Keratinocyte (primary cell): ENCODE measurements around the gene TMCO4.
"Not testable (repeated sequence)": the region's sequence is repeated elsewhere in the genome, so short reads cannot be mapped to it uniquely, and the experiment has no call there.

Experiments
- EZH2 ChIP-seq: IDR thresholded peaks from one replicate; pipeline ENCODE4 v1.6.1; 2012; ENCODE audit warnings: inconsistent platforms, mild to moderate bottlenecking, low read length, moderate library complexity
- TF ChIP-seq, protein P1 (sequence below), 3 experiments: IDR thresholded peaks in 1 of 3; conservative IDR thresholded peaks in 1 of 3; optimal IDR thresholded peaks in 1 of 3; 2 replicates in 2 of 3; 3 replicates in 1 of 3; pipeline versions ENCODE3 to v1.5.1; 2011; ENCODE audit warnings: low read length in 3 of 3, mild to moderate bottlenecking in 3 of 3, moderate library complexity in 2 of 3, control low read depth in 1 of 3, inconsistent platforms in 1 of 3; ENCODE audit not compliant: insufficient read depth in 2 of 3; ENCODE audit errors: extremely low read depth in 1 of 3

DNA sequence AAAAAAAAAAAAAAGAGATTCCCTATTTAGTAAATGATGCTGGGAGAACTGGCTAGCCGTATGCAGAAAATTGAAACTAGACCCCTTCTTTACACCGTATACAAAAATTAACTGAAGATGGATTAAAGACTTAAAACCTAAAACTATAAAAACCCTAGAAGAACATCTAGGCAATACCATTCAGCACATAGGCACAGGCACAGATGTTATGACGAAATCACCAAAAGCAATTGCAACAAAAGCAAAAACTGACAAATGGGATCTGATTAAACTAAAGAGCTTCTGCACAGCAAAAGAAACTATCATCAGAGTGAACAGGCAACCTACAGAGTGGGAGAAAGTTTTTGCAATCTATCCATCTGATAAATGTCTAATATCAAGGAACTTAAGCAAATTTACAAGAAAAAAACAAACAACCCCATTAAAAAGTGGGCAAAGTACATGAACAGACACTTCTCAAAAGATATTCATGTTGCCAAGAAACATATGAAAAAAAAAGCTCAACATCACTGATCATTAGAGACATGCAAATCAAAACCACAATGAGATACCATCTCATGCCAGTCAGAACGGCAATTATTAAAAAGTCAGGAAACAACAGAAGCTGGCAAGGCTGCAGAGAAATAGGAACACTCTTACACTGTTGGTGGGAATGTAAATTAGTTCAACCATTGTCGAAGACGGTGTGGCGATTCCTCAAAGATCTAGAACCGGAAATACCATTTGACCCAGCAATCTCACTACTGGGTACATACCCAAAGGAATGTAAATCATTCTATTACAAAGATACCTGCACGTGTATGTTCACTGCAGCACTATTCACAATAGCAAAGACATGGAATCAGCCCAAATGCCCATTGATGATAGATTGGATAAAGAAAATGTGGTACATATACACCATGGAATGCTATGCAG, 9.4 kb downstream of the TMCO4 start:
- TF ChIP-seq, protein P1, sequence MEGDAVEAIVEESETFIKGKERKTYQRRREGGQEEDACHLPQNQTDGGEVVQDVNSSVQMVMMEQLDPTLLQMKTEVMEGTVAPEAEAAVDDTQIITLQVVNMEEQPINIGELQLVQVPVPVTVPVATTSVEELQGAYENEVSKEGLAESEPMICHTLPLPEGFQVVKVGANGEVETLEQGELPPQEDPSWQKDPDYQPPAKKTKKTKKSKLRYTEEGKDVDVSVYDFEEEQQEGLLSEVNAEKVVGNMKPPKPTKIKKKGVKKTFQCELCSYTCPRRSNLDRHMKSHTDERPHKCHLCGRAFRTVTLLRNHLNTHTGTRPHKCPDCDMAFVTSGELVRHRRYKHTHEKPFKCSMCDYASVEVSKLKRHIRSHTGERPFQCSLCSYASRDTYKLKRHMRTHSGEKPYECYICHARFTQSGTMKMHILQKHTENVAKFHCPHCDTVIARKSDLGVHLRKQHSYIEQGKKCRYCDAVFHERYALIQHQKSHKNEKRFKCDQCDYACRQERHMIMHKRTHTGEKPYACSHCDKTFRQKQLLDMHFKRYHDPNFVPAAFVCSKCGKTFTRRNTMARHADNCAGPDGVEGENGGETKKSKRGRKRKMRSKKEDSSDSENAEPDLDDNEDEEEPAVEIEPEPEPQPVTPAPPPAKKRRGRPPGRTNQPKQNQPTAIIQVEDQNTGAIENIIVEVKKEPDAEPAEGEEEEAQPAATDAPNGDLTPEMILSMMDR (optimal IDR thresholded peaks at IDR 0.05 in 1 of 3, IDR thresholded peaks at IDR 0.05 in 1 of 3, conservative IDR thresholded peaks at IDR 0.05 in 1 of 3; ENCODE audit: extremely low read depth in 1 of 3, insufficient read depth in 2 of 3, low read length in 3 of 3), result not testable (repeated sequence)
- not testable (repeated sequence) for TF ChIP-seq EZH2
